HG03558 (cell line): ENCODE data around the gene FHOD3.

Source experiments
- ATAC-seq: cut with Tn5 transposase; IDR thresholded peaks from one replicate; pipeline ENCODE4 v1.9.1; 2021; ENCODE audit warnings: moderate number of reproducible peaks; ENCODE audit not compliant: unreplicated experiment; ENCODE audit errors: extremely low read depth

FHOD3 gene

GRCh38 chr18:36436387-36436786, 138.9 kb downstream of the FHOD3 start:
- no peak for ATAC-seq

GRCh38 chr18:36440614-36441013, 143.1 kb downstream of the FHOD3 start:
- no peak for ATAC-seq

GRCh38 chr18:36441426-36442240, 144.1 kb downstream of the FHOD3 start:
- ATAC-seq, result no peak

GRCh38 chr18:36442717-36443116, 145.2 kb downstream of the FHOD3 start:
- ATAC-seq, result no peak

GRCh38 chr18:36446059-36446458, 148.5 kb downstream of the FHOD3 start:
- ATAC-seq, result no peak

GRCh38 chr18:36448384-36449290, 151.1 kb downstream of the FHOD3 start:
- no peak for ATAC-seq

GRCh38 chr18:36449451-36449850, 151.9 kb downstream of the FHOD3 start:
- no peak for ATAC-seq

- no peak for ATAC-seq
Measured at GRCh38 chr18:36450264-36450663, 152.8 kb downstream of the FHOD3 start.

- no peak for ATAC-seq
Measured at GRCh38 chr18:36451454-36452251, 154.1 kb downstream of the FHOD3 start.

- no peak for ATAC-seq
Measured at GRCh38 chr18:36454245-36454644, 156.7 kb downstream of the FHOD3 start.

- no peak for ATAC-seq
Measured at GRCh38 chr18:36454848-36455458, 157.4 kb downstream of the FHOD3 start.

GRCh38 chr18:36455931-36456330, 158.4 kb downstream of the FHOD3 start:
- no peak for ATAC-seq

GRCh38 chr18:36456622-36457021, 159.1 kb downstream of the FHOD3 start:
- no peak for ATAC-seq

- ATAC-seq, result no peak
Measured at GRCh38 chr18:36457683-36458082, 160.2 kb downstream of the FHOD3 start.

GRCh38 chr18:36458306-36458705, 160.8 kb downstream of the FHOD3 start:
- no peak for ATAC-seq

- ATAC-seq, result no peak
Measured at GRCh38 chr18:36459203-36459602, 161.7 kb downstream of the FHOD3 start.

GRCh38 chr18:36459786-36460185, 162.3 kb downstream of the FHOD3 start:
- no peak for ATAC-seq

- ATAC-seq, result no peak
Measured at GRCh38 chr18:36460324-36460850, 162.9 kb downstream of the FHOD3 start.

GRCh38 chr18:36460854-36461253, 163.3 kb downstream of the FHOD3 start:
- ATAC-seq, result no peak

GRCh38 chr18:36461551-36461987, 164.1 kb downstream of the FHOD3 start:
- ATAC-seq, result no peak
